NCI-H1930 (cell line): Measurements from ENCODE around the gene MYL3.

Source experiments
- DNase-seq, 2 experiments: peaks; one replicate each; lab custom pipeline; 2025; lab: John Stamatoyannopoulos, UW

MYL3 gene

DNA sequence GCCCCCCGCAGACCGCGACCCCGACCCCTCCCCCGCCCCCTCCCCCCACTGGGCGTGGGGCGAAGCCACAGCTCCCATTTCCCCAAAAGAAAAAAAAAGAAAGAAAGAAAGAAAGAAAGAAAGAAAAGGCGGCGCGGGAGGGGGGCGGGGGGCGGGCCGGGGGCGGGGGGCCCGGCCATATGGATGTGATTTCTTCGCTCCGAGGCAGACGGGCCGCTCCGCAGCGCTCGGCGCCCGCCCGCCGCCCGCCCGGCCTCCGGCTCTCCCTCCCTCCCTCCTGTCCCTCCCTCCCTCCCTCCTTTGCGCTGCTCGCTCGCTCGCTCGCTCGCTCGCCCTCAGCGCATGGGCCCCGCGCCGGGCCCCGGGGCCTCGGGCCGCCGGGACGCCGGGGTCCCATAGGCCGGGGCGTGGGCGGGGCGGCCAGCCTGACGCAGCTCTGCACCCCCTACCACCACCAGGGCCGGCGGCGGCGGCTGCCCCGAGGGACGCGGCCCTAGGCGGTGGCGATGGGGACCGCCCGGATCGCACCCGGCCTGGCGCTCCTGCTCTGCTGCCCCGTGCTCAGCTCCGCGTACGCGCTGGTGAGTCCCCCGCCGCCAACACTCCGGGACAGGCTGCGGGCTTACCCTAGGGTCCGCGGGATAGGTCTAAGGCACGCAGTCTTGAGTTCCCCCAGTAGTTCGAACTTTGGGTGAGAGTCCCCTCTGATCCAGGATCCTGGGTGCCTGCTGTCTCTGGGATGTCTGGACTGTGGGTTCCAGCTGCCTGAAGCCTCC, 20.0 kb upstream of the MYL3 start:
- DNase-seq: no peak

DNA sequence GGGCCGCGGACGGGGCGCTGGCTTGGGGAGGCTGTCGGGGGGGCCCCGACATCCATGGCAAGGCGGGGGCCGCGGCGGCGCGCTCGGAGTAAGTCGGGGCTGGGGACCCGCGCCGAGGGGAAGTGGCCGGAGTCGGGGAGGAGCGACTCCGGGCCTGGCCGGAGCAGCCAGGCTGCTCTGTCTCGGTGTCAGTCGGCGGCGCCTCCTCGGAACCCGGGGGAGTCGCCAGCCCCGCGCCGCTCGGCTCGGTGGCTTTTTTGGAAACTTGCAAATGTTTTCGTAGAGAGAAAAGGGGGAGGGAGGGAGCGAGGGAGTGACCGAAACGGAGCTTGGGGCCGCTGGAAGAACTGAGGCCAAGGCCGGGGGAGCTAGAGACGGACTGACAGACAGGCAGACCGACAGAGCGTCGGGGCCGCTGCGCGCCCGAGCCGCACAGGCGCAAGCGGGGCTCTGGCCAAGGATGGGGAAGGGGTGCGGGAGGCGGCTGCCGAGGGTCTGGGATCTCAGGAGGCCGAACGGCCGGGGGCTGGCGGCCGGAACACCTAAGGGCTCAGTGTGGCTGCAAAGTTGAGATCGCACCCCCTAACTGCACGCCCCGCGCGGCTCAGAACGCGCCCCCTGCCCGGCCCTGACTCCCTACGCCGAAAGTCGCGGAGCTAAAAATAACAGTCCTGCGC, 19.3 kb upstream of the MYL3 start:
- DNase-seq: no peak

DNA sequence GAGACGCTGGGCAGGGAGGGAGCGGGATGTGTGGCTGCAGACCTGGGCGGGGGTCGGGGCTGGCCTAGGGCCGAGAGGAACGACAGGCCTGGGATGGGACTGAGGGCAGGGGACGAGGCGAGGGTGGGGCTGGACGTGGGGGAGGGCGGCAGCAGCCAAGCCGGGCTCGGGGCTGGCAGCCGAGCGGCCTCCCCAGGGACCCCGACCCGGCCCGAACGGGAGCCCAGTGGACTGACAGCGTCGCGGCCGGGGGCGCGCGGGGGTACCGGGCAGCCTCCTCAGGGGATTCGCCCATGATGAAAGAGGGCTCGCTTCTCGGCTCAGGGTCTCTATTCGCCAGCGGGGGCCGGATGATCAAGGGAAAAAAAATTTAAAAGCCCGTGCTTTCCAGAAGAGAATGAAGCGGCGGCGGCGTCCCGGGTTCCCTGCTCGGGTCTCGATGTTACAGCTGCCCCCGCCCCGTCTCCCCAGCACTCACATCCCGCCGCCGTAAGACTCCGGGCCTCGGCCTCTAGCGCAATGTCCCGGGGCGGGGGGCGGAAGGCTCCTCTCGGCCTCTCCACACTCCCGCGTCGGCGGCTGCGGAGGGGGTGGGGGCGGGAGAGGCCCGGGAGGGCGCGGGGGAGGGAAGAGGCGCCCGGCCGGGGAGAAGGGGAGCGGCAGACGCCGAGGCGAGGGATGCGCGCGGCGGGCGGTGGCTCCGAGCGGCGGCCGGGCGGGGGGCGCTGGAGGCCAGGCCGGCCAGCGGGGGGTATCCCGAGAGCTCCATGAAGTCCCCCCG, 18.5 kb upstream of the MYL3 start:
- no peak for DNase-seq

DNA sequence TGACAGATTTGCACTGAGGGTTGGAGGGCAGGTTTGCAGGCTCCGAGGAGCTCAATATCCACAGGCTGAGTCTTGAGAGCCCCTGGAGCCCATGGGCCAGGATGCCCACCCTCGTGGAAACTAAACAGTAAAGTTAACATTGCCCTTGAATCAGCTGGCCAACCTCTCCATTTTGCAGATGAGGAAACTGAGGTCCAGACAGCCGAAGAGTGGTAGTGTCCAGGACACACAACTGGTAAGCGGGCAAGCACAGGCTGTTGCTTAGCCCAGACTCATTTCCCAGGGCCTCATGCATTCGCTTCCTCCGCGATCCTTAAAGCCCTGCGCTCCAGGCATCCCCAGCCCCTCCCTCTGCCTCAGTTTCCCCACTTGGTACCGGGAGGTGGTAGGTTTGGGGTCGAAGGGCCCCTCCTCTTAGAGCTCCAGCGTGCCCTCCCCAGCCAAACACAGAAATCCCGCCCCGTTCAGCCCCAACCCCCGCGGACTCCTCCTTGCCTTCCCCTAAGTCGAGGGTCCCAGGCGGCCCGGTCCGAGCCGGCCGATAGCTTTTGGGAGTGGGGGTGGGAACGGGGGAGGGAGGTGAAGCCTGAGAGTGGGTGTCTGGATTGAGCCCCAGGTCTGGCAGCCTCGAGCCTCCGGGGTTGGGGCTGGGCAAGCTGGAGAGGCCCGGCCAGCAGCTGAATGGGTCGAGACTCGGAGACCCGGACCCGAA, 17.8 kb upstream of the MYL3 start:
- DNase-seq: no peak

DNA sequence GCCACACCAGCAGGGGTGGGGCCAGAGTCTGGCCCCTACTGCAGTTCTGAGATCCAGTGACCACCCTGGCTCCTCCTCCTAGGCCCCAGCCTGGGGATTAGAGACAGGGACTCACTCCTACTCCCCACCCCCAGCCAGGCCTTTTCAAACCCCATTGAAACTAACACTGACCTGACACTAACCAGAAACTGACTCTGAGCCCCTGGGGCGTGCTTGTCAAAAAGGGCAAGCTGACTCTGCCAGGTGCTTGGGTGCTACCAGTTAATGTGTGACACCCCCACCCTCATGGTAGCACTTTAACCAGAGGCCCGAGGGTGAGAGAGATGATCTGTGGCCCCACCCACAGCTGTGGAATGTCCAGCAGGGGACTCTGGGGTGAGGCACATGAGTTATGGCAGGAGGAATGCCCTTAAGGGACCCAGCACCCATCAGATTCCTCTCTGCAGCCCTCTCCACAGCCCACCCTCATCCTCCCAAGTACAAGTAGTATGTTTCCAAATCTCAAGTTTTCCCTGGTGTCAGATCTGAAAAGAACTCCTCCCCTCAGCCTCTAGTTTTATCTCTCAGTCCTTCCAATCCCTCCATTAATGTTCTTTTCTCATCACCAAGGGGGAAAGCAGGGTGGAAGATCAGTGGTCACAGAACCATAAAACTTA, 15.7 kb upstream of the MYL3 start:
- DNase-seq: no peak

DNA sequence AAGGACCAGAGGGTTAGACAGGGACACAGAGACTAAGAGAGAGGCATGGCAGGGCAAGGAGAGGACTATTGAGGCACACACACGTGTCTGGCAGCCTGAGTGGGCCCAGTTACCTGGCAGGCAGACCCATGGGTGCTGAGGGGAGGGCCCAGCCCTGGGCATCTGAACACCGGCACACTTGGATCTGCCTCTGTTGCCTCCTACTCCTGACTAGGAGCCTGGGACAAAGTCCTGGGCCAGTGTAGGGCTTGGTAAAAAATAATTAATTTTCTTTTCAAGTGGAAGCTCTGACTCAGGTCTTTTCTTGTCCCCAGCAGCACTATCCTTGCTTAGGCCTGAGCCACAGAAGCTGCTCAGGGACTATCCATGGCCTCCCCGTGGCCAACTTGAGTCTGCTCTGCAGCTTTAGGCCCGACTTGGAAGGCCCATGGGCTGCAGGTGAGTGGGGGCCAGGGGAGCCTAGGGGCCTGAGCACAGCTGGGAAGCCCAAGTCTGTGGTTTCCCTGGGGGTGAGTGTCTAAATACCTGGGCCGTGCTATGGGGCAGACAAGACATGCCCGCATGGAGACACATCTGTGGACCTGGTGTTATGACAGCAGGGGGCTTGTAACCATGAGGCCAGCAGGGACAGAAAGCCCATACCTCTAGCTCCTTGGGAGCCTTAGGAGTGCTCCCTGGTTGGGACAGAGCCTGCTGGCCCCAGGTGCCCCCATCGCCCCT, 14.3 kb upstream of the MYL3 start, which contains the start of gene PTH1R:
Gene PTH1R (plus strand): TSS at position 316 of the 720 bp plus-strand sequence. CDS start 5,839 bp downstream, outside the sequence.
- DNase-seq: no peak

DNA sequence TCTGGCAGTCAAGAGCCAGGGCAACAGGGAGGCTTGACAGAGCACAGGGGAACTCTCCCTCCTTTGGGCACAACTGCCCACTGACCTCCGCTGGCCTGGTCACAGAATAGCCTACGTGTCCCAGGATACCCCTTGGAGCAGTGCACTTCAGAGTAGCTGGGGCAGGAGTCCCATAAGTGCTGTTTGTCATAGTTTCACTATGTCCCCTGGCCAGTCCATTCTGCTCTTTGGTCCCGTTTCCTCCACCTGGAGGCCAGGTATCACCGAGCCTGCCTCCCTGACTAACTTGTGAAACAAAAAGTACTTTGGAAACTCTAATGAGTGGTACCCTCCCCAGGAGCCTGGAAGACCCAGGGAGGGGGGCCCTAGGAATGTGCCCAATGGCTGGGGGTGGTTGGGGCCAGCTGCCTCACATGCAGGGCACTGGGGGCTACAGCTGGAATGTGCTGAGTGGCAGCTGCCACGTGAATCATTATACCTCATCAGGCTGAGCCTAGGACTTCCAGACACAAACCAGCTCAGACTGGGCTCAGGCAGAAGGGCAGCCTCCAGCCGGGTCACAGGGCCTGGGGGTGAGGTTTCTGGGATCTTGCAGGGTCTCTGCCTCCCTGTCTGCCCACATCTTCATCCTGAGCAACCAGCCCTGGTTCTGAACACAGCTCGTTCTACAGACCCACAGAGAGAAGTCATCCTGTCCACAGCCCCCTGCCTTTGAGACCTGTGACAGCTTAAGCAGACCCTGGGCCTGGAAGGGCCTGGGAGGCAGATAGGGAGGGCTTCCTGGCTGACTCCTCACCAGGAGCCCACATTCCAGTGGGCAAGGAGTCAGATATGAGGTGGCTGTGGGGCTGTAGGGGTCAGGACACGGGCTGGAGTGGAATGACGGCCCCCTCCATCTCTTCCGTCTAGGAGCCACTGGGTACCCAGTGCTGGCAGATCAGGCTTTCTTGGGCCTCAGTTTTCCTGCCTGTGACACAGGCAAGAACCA, 13.4 kb upstream of the MYL3 start:
- DNase-seq: no peak

DNA sequence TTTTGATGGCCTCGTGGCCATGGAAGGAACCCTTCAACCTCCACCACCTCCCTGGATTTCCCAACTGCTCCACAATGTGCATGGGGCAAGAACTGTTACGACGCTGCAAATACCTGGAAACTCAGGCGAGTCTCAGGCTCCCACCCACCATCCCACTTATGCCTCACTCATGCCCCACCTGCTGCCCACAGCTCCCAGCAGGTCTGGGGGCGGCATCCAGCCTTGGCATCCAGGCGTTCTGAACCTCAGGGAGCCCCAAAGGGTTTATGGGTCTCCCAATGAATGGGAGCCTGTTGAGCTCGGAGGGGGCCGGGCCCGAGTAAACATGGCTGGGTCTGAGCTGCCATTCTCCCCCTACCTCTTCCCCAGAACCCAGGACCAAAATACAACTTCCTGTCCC, 12.3 kb upstream of the MYL3 start:
- no peak for DNase-seq

DNA sequence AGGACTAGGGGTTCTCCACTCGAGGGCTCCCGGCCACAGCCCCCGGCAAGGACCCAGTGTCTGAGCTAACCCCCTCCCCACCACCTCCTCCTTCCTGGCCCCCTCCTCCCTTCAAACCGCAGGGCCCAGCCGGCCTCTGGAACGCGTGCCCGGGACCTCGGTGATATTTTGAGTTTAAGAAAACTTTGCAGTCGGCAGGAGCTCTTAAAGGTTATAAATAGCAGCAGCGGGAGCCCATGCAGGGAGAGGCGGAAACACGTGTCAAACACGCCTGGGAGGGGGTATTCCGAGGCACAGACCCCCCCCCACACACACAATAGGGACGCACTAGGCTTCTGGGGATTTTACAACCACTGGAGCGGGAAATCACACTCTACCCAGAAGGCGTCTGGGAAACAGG, 11.2 kb upstream of the MYL3 start:
- no peak for DNase-seq

DNA sequence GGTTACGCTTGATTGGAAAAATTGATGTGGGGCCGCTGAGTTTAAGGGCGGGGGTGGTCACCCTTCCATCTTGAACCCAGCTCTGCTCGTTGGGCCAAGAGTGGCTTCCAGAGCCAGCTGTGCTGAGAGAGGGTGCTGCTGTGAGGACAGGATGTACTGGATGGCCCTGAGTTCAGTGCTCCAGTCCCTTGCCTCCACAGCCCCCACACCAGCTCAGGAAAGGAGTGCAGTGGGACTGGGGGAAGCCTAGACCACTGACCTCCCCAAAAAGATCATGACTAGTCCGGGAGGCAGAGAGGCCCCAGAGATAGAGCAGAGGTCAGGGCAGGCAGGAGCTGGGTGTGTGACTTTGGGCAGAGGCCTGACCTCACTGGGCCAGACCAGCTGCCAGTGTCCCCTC, 10.3 kb upstream of the MYL3 start:
- no peak for DNase-seq

DNA sequence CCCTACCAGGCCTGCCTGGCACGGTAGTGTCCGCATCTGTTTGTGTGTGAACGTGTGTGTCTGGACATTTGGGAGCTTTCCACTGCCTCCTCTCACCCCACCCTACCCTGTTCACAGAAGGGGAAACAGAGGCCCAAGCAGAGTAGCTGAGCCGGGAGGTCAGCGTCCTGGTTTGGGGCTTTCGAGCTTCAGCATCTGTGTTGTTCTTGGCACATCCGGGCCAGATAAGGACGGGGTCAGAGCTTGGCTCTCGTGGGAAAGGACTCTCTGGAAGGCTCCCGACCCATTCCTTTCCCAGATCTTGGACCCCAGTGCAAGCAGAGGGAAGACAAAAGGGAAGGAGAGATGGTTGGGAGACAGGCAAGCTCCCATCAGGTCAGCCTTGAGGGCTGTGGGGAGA, 8.0 kb upstream of the MYL3 start:
- no peak for DNase-seq

DNA sequence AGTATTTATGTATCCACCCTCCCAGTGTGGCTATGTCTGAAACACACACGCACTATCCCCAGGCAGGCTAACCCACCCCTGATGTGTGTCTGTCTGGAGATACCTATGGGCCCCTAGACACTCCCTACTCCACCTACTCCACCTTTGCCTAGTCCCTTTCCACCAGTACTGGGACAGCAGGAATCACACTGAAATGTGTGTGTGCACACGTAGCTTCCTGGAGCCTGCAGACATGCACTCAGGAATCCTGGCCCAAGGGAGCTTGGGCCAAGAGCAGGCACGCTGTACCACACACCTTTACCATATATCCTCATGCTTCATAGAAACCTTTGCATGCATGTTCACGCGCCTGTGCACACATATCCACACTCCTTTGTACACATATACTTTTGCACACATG, 7.4 kb upstream of the MYL3 start:
- DNase-seq: no peak

DNA sequence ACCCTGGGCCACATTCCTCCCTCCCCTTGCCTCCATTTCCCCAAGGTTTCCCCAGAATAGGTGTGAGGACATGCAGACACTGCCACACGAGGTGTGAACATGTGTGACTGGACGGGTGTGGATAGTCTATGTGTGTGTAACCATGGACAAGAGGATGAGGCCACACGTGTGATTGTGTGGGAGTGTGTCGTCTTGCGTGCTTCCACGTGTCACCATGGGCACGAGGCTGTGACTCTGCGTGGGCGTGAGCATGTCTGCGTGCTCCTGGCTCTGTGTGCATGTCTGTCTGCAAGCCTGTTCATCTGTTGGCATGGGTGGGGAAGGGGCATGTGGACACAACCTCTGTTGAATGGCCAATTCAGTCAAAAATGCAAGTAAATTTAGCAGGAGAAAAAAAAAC, 6.2 kb upstream of the MYL3 start:
- no peak for DNase-seq

DNA sequence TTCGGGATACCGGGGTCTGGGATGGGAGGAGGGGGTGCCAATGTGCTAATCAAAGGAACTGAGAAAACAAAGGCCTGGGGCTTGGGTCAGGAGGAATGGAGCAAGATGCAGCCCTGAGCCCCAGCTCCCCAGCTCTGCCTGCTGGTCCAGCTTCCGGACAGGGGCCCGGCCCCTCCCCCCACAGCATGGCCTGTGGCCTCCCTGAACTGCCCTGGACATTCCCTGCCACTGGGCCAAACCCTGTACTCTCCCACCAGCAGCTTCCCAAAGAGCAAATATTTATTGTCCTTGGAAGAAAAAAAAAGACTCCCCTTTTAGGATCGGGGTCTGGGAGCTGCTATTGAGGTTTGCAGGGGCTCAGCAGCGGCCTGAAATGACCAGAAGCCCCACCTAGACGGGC, 5.7 kb upstream of the MYL3 start:
- DNase-seq: no peak

DNA sequence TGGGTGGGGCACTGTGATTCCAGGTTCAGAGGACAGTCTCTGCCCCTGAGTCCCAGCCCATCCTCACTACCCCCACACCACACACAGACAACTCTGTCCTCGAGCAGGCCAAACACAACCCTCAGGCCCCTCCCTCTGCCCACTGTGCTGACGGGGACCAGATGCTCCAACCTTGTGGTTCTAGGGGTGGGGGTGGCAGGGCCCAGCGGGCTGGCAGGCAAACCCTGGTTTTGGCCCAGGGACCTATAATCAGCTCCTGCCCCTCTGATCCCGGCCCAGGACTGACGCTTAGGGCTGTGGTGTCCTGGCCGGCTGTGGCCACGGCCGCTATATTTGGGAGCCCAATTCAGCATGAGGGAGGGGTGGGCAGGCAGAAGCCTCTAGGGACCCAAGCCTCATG, 5.0 kb upstream of the MYL3 start:
- DNase-seq: no peak

DNA sequence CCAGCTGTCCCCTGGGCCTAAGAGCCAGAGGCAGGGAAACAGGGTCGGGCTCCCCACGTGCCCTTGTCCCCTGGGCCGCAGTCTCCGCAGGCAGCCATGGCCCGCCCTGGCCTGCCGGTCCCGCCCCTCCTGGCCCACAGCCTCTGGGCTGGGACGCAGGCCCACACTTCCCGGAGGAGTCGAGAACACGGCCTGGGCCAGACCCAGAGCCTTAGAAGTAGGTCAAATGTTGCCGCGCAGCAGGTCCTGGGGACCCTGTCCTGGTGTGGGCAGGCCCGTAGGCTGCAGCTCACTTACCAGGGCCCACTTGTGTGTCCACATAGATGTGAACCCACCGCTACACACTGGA, 4.3 kb upstream of the MYL3 start:
- no peak for DNase-seq

DNA sequence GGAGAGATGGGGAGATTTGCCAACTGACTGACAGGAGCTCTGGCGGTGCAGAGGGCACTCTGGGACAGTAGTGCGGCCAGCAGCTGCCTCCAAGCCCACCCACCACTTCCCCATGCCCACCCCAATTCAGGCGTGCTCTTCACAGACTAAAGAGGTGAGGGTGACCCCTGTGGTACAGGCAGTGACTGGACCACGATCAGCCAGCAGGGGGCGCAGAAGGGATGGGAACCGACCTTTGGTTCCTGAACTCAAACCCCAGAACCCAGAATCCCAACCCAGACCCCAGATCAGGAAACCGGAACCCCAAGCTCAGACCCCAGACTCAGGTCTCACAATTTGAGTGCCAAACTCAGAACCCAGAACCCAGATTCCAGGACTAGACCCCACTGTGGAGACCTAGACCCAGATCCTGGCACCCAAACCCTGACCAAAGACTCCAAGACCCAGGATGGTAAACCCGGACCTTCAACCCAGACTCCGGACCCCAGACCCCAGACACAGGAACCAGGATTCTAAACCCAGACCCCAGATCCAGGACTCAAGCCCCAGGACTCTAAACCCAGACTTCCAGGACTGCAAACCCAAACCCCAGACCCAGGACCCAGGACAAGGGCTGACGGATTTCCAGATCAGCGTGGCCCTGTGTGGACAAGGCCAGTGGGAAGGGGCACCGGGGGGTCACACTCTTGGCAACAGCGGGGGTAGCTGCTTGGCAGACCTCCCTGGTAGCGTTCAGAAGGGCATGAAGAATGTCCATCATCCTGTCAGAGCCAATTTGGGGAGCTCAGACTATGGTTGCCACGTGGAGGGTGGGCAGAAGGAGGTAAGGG, 3.7 kb upstream of the MYL3 start:
- DNase-seq: peak; percentile 4 to 31

DNA sequence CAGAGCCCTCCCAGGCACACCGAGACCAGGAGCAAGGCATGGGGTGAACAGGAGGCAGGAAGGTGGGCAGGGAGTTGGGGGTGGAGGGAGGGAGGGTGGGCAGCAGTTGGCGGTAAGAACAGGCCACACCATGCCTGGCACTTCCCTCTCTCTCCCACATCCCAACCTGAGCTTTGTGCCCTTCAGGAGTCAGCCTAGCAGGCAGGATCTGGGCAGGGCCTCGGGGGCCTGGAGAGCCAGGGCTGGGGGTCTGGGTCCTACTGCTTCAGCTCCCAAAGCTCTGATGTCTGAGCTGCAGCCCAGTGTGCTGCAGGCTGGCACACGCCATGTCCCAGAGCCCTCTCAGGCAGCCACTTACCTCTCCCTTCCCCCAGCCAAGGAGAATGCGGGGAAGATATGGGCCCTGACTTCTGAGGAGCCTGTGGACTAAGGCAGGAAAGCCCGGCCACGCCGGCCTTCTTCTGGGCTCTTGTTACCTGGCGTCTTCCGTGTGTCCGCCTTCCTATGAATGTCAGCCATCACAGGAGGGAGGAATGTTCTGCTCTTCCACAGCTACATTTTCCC, 2.9 kb upstream of the MYL3 start:
- DNase-seq: no peak

DNA sequence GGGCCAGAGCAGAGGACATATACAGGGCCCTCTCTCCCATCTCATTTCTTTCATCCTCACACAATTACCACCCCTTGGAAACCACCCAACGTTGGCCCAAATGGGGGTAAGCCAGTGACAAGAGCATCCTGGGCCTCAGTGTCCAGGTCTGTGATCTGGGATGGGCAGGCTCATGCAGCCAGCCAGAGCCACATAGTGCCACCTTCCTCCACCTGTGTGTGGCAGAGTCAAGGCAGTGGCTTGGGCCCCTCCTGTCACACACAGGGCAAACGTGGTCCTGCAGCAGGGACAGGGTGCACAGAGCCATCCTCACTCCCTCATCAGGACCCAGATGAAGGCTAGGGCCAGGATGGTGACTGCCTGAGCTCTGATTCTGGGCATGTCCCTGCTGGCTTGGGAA, 2.3 kb upstream of the MYL3 start:
- DNase-seq: no peak
